ENCODE measurements around the gene KRT23. TPM values are rescaled to one million over a fixed set of nuclear protein-coding genes. Genes with fewer than 3 reads are reported as not detected.

KRT23 gene
- total and polyA plus RNA-seq, 9 of the 15 experiments (the other 6 are each of a cell fraction or from before 2014, with no cell fraction given), result not detected

DNA sequence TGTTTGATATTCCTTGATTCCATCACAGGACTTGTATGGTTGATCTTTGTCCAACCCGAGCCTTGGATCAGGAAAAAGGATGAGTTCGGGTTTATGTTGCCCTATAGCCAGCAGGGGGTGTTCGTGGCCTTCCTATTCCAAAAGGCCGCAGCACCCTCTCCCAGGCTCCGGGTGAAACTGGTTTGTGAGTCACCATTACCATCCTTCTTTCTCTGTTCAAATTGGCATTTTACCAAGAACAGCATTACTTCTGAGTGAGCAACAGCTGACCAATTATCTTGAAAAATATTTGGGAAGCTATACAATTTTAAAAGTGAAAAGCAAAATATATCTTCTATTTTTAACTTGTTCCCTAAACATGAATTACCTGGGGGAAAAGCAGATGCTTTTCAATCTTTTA, 28.1 kb downstream of the KRT23 start (continued):
- TF ChIP-seq CC2D1A (IDR thresholded peaks at IDR 0.05) (no peak), ETV6 (IDR thresholded peaks at IDR 0.05; ENCODE audit: borderline replicate concordance in 1 of 2, low read depth in 2 of 2, low read length in 1 of 2) (no peak), ETV6 (CRISPR knock-in tag; IDR thresholded peaks at IDR 0.05; ENCODE audit: borderline replicate concordance) (no peak), CHD4 (IDR thresholded peaks at IDR 0.05; ENCODE audit: insufficient read depth, insufficient replicate concordance, low read depth, low read length, poor library complexity, severe bottlenecking) (no peak), HMGN3 (IDR thresholded peaks at IDR 0.05; ENCODE audit: borderline replicate concordance, extremely low read depth, insufficient read length, low read depth, low read length) (no peak), WHSC1 (IDR thresholded peaks at IDR 0.05; ENCODE audit: low read length) (no peak), NFYB (IDR thresholded peaks at IDR 0.05; ENCODE audit: extremely low read depth, insufficient read length) (no peak), NCOA2 (IDR thresholded peaks at IDR 0.05; ENCODE audit: partially characterized antibody in 2 of 2) (no peak), RHOXF2B (CRISPR knock-in tag; conservative IDR thresholded peaks at IDR 0.05) (no peak), NR4A1 (CRISPR knock-in tag; IDR thresholded peaks at IDR 0.05) (no peak), NR4A1 (tag; IDR thresholded peaks at IDR 0.05) (no peak), JUN (IDR thresholded peaks at IDR 0.05; ENCODE audit: borderline replicate concordance, low read depth, low read length) (peak; percentile 51), JUN (CRISPR knock-in tag; IDR thresholded peaks at IDR 0.05; ENCODE audit: borderline replicate concordance) (no peak), SRSF3 (IDR thresholded peaks at IDR 0.05; ENCODE audit: insufficient read depth, low read length) (no peak), GATAD2B (IDR thresholded peaks at IDR 0.05; ENCODE audit: borderline replicate concordance) (no peak), STAT5A (IDR thresholded peaks at IDR 0.05; ENCODE audit: borderline replicate concordance, low read length) (no peak), ZNF644 (tag; IDR thresholded peaks at IDR 0.05; ENCODE audit: low read depth) (no peak), TOE1 (IDR thresholded peaks at IDR 0.05; ENCODE audit: borderline replicate concordance) (no peak), TOE1 (CRISPR knock-in tag; IDR thresholded peaks at IDR 0.05; ENCODE audit: borderline replicate concordance, low read depth) (no peak), FOXJ2 (tag; IDR thresholded peaks at IDR 0.05) (no peak), MCM7 (IDR thresholded peaks at IDR 0.05) (no peak), RCOR1 (IDR thresholded peaks at IDR 0.05; ENCODE audit: borderline replicate concordance in 1 of 2, low read depth in 2 of 2, low read length in 2 of 2) (peak in 1 of 2 experiments; percentile 41; a peak in 1 of 4 replicates), MTA2 (IDR thresholded peaks at IDR 0.05; ENCODE audit: low read depth) (no peak)
- TF ChIP-seq, protein P1, sequence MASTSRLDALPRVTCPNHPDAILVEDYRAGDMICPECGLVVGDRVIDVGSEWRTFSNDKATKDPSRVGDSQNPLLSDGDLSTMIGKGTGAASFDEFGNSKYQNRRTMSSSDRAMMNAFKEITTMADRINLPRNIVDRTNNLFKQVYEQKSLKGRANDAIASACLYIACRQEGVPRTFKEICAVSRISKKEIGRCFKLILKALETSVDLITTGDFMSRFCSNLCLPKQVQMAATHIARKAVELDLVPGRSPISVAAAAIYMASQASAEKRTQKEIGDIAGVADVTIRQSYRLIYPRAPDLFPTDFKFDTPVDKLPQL (IDR thresholded peaks at IDR 0.05; ENCODE audit: extremely low read depth, insufficient read length), result no peak
- TF ChIP-seq, protein P2, sequence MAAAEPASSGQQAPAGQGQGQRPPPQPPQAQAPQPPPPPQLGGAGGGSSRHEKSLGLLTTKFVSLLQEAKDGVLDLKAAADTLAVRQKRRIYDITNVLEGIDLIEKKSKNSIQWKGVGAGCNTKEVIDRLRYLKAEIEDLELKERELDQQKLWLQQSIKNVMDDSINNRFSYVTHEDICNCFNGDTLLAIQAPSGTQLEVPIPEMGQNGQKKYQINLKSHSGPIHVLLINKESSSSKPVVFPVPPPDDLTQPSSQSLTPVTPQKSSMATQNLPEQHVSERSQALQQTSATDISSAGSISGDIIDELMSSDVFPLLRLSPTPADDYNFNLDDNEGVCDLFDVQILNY (CRISPR knock-in tag; IDR thresholded peaks at IDR 0.05), result no peak
- TF ChIP-seq, protein P3, sequence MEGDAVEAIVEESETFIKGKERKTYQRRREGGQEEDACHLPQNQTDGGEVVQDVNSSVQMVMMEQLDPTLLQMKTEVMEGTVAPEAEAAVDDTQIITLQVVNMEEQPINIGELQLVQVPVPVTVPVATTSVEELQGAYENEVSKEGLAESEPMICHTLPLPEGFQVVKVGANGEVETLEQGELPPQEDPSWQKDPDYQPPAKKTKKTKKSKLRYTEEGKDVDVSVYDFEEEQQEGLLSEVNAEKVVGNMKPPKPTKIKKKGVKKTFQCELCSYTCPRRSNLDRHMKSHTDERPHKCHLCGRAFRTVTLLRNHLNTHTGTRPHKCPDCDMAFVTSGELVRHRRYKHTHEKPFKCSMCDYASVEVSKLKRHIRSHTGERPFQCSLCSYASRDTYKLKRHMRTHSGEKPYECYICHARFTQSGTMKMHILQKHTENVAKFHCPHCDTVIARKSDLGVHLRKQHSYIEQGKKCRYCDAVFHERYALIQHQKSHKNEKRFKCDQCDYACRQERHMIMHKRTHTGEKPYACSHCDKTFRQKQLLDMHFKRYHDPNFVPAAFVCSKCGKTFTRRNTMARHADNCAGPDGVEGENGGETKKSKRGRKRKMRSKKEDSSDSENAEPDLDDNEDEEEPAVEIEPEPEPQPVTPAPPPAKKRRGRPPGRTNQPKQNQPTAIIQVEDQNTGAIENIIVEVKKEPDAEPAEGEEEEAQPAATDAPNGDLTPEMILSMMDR (IDR thresholded peaks at IDR 0.05 in 2 of 3, conservative IDR thresholded peaks at IDR 0.05 in 1 of 3; ENCODE audit: insufficient read depth in 2 of 3, low read depth in 1 of 3, low read length in 3 of 3), result peak; percentile 83 to 92 (median 87)
- TF ChIP-seq, protein P4, sequence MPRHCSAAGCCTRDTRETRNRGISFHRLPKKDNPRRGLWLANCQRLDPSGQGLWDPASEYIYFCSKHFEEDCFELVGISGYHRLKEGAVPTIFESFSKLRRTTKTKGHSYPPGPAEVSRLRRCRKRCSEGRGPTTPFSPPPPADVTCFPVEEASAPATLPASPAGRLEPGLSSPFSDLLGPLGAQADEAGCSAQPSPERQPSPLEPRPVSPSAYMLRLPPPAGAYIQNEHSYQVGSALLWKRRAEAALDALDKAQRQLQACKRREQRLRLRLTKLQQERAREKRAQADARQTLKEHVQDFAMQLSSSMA (CRISPR knock-in tag; IDR thresholded peaks at IDR 0.05), result no peak

Data from K562 (cell line).